Breast epithelium (tissue), 3 donors: ENCODE results near the gene AHDC1.

Experiments used
- POLR2A ChIP-seq: fragments of 450-650 bp; IDR thresholded peaks from one replicate; pipeline ENCODE4 v1.6.1; 2016; ENCODE audit warnings: antibody characterized with exemption, mild to moderate bottlenecking, moderate library complexity
- TF ChIP-seq, protein P1 (sequence below), 3 donors: fragments of 450-650 bp; IDR thresholded peaks; one replicate each; pipeline ENCODE4 v1.5.1; 2016 to 2017; ENCODE audit warnings: antibody characterized with exemption in 3 of 3, mild to moderate bottlenecking in 3 of 3, moderate library complexity in 3 of 3

DNA sequence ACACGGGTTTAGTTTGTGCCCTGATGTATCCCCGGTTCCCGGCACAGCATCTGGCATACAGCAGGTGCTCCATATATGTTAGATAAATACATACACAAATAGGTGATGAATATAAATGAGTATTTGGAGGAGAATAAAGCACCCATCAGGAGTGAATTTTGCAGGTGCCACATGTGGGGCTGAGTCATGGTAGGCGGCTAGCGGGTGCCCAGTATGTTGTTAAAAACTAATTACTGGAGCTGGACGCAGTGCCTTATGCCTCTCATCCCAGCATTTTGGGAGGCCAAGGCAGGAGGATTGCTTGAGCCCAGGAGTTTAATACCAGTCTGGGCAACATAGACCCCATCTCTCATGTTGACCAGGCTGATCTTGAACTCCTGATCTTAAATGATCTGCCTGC, 97.2 kb downstream of the AHDC1 start:
- TF ChIP-seq, protein P1, sequence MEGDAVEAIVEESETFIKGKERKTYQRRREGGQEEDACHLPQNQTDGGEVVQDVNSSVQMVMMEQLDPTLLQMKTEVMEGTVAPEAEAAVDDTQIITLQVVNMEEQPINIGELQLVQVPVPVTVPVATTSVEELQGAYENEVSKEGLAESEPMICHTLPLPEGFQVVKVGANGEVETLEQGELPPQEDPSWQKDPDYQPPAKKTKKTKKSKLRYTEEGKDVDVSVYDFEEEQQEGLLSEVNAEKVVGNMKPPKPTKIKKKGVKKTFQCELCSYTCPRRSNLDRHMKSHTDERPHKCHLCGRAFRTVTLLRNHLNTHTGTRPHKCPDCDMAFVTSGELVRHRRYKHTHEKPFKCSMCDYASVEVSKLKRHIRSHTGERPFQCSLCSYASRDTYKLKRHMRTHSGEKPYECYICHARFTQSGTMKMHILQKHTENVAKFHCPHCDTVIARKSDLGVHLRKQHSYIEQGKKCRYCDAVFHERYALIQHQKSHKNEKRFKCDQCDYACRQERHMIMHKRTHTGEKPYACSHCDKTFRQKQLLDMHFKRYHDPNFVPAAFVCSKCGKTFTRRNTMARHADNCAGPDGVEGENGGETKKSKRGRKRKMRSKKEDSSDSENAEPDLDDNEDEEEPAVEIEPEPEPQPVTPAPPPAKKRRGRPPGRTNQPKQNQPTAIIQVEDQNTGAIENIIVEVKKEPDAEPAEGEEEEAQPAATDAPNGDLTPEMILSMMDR (IDR thresholded peaks at IDR 0.05): no peak
- TF ChIP-seq POLR2A: no peak
